B cell (primary cell): ENCODE measurements around the gene TDO2. TPM values are rescaled to one million over a fixed set of nuclear protein-coding genes. Genes with fewer than 3 reads are reported as not detected.
A peak's percentile ranks its signal among the peaks of the same experiment; 100 is the strongest.

Experiments
- ATAC-seq: fragments of 200-7000 bp; cut with Tn5 transposase; one replicate; pipeline ENCODE4 v1.10.0; 2021; ENCODE audit warnings: low read depth, mild to moderate bottlenecking, moderate number of reproducible peaks, moderate library complexity
- CTCF ChIA-PET: fragments of 350-600 bp; sonication (Branson Sonifier 250); formaldehyde crosslinking; loops from one replicate; lab custom pipeline; 2021; ENCODE audit warnings: antibody characterized with exemption, inconsistent platforms; lab: Charles Lee
- POLR2A ChIA-PET: fragments of 350-600 bp; sonication (Branson Sonifier 250); formaldehyde crosslinking; loops from one replicate; lab custom pipeline; 2021; ENCODE audit warnings: antibody characterized with exemption; lab: Charles Lee
- DNase-seq: peaks from one replicate; pipeline ENCODE4 v3.0.0; 2013
- H2AFZ ChIP-seq: 2 replicates; pipeline ENCODE4 v1.6.1; 2012; ENCODE audit warnings: mild to moderate bottlenecking, low read depth, low read length; ENCODE audit not compliant: insufficient read depth, poor library complexity, severe bottlenecking
- H3K27ac ChIP-seq, 2 donors: 1 replicate in 1 of 2; 2 replicates in 1 of 2; pipeline ENCODE4 v1.5.1; 2012 to 2013; ENCODE audit warnings: low read length in 2 of 2, mild to moderate bottlenecking in 2 of 2, moderate library complexity in 1 of 2
- H3K27me3 ChIP-seq, 4 experiments: fragments of 200-600 bp in 1 of 4; sonication (generic) in 1 of 4; replicated peaks in 1 of 4; 1 replicate in 2 of 4; 2 replicates in 2 of 4; pipeline versions ENCODE4 v1.6.1 to v1.7.0; 2013 to 2016; ENCODE audit warnings: low read length in 3 of 4, mild to moderate bottlenecking in 2 of 4, mixed read lengths in 1 of 4, moderate library complexity in 1 of 4; ENCODE audit not compliant: insufficient read depth in 4 of 4, control insufficient read depth in 3 of 4; ENCODE audit errors: control extremely low read depth in 1 of 4
- H3K36me3 ChIP-seq, 2 experiments: replicated peaks in 1 of 2; 1 replicate in 1 of 2; 2 replicates in 1 of 2; pipeline versions ENCODE4 v1.6.1 to v1.7.1; 2013; ENCODE audit warnings: low read length in 1 of 2; ENCODE audit not compliant: insufficient read depth in 2 of 2, control insufficient read depth in 1 of 2; ENCODE audit errors: control extremely low read depth in 1 of 2, extremely low read depth in 1 of 2
- H3K4me1 ChIP-seq, 2 donors: fragments of 200-600 bp in 1 of 2; sonication (generic) in 1 of 2; 1 replicate in 1 of 2; 2 replicates in 1 of 2; pipeline versions ENCODE4 v1.5.1 to v1.6.1; 2013 to 2017; ENCODE audit warnings: low read length in 2 of 2; ENCODE audit not compliant: control insufficient read depth in 2 of 2, insufficient read depth in 2 of 2
- H3K4me2 ChIP-seq: replicated peaks from 2 replicates; pipeline ENCODE3; 2012; ENCODE audit warnings: mild to moderate bottlenecking, low read depth, low read length; ENCODE audit not compliant: poor library complexity, severe bottlenecking
- H3K4me3 ChIP-seq, 5 experiments: fragments of 200-600 bp in 1 of 5; sonication (generic) in 1 of 5; 1 replicate in 3 of 5; 2 replicates in 2 of 5; pipeline versions ENCODE4 v1.5.1 to v1.7.0; 2011 to 2016; ENCODE audit warnings: low read length in 4 of 5, mild to moderate bottlenecking in 4 of 5, low read depth in 2 of 5, control low read depth in 1 of 5, moderate library complexity in 1 of 5; ENCODE audit not compliant: insufficient read depth in 1 of 5; ENCODE audit errors: control extremely low read depth in 1 of 5, extremely low read depth in 1 of 5
- H3K79me2 ChIP-seq: fragments of 200-600 bp; sonication (generic); one replicate; pipeline ENCODE4 v1.6.0; 2016; ENCODE audit warnings: low read length; ENCODE audit not compliant: control insufficient read depth, insufficient read depth
- H3K9ac ChIP-seq: fragments of 200-600 bp; sonication (generic); 2 replicates; pipeline ENCODE4 v1.6.1; 2017; ENCODE audit warnings: mild to moderate bottlenecking, low read length, moderate library complexity
- H3K9me3 ChIP-seq, 3 donors: one replicate each; pipeline versions ENCODE4 v1.6.1 to v1.7.1; 2013; ENCODE audit warnings: low read length in 2 of 3; ENCODE audit not compliant: control insufficient read depth in 2 of 3, insufficient read depth in 1 of 3; ENCODE audit errors: control extremely low read depth in 1 of 3
- H4K20me1 ChIP-seq: 2 replicates; pipeline ENCODE4 v1.6.0; 2012; ENCODE audit warnings: mild to moderate bottlenecking, low read length; ENCODE audit not compliant: insufficient read depth, control insufficient read depth, poor library complexity, severe bottlenecking
- H3K27ac Mint-ChIP-seq: one replicate; pipeline ENCODE4 v1.8.0; 2021; ENCODE audit warnings: mixed read lengths
- H3K27me3 Mint-ChIP-seq: one replicate; pipeline ENCODE4 v1.8.0; 2021; ENCODE audit warnings: mixed read lengths
- H3K4me1 Mint-ChIP-seq: one replicate; pipeline ENCODE4 v1.8.0; 2021; ENCODE audit warnings: mixed read lengths
- H3K4me3 Mint-ChIP-seq: one replicate; pipeline ENCODE4 v1.8.0; 2021; ENCODE audit warnings: mixed read lengths
- H3K9me3 Mint-ChIP-seq: one replicate; pipeline ENCODE4 v1.8.0; 2022; ENCODE audit warnings: mixed read lengths; ENCODE audit not compliant: insufficient read depth
- CTCF ChIP-seq: fragments of 200-600 bp; IDR thresholded peaks from one replicate; pipeline ENCODE4 v1.8.0; 2022; ENCODE audit warnings: antibody characterized with exemption, mild to moderate bottlenecking
- EZH2 ChIP-seq: IDR thresholded peaks from 2 replicates; pipeline ENCODE4 v1.6.1; 2012; ENCODE audit warnings: borderline replicate concordance, low read depth, mild to moderate bottlenecking, moderate library complexity, low read length; ENCODE audit not compliant: insufficient read depth, poor library complexity, severe bottlenecking
- WGBS: methylation state at CpG from one replicate; pipeline ENCODE4 v1.1.5; 2013; ENCODE audit warnings: missing lambda C conversion rate; ENCODE audit not compliant: insufficient coverage; 5-methylcytosine and 5-hydroxymethylcytosine counted together
- intact Hi-C: fragments of 100-400 bp; cut with micrococcal nuclease; formaldehyde crosslinking; loops from one replicate; pipeline ENCODE4 v1.10.0; 2022
- polyA plus RNA-seq: library from polyadenylated mRNA; depleted of rRNA; stranded (reverse); fragments of >200 nt; gene quantifications from 2 replicates; pipeline ENCODE4 v1.2.3, GENCODE V29; 2012
- total RNA-seq, 2 donors: library from RNA; stranded (reverse); fragments of 120-200 nt in 1 of 2; gene quantifications; 1 replicate in 1 of 2; 2 replicates in 1 of 2; pipeline versions ENCODE4 v1.2.3 to v1.2.4, GENCODE V29; 2013 to 2022

TDO2 gene
- total and polyA plus RNA-seq, 2 donors (not counting 1 experiment from before 2014, with no cell fraction given) = not detected

GRCh38 chr4:155952501-155952901 lies 49.0 kb downstream of the TDO2 start:
- Histone ChIP-seq H3K79me2 (peaks cover 3% of the 10 kb centered on the region), H3K9me3 (no peaks in the 10 kb centered on the region), H3K27ac (no peak overlapping the region), H3K4me2 (no peak overlapping the region), H3K36me3 (no peaks in the 10 kb centered on the region), H3K9ac (no peak overlapping the region), H3K4me3 (no peak overlapping the region), H3K4me1 (peaks cover 8 to 9% of the 10 kb centered on the region in 2 donors), H3K27me3 (no peaks in the 10 kb centered on the region), H2AFZ (no peak overlapping the region), H4K20me1 (no peaks in the 10 kb centered on the region)
- ATAC-seq = no peak
- intact Hi-C loops = loop anchor here (2.0 to 10.0 kb wide), 2 partner anchors 142 to 1328 kb away; no protein-coding TSS in a partner anchor
- WGBS = 100% methylated on average over 2 of the region's 6 CpGs
- peaks cover 2% of the 10 kb centered on the region for H3K27me3 Mint-ChIP-seq
- ChIA-PET CTCF (interaction anchor here (1.2 to 2.3 kb wide), 5 partner anchors 9 to 578 kb away, joined by 3 to 11 read pairs (median 3); no protein-coding TSS in a partner anchor), POLR2A (no interaction called here)
- peaks cover 14% of the 10 kb centered on the region for H3K4me1 Mint-ChIP-seq
- no peaks in the 10 kb centered on the region for H3K9me3 Mint-ChIP-seq
- DNase-seq = no peak
- peak overlapping the region; percentile 3 for H3K27ac Mint-ChIP-seq
- no peak for TF ChIP-seq CTCF
- no peak for TF ChIP-seq EZH2
- H3K4me3 Mint-ChIP-seq = peak overlapping the region; percentile 54
